RWPE2 (cell line): ENCODE measurements around the gene TUBE1.

Source experiments
- ATAC-seq: fragments of 200-7000 bp; cut with Tn5 transposase; 3 replicates; pipeline ENCODE4 v1.9.1; 2021; ENCODE audit warnings: low read depth
- DNase-seq: peaks from one replicate; pipeline ENCODE4 v3.0.0-alpha.2; 2020; ENCODE audit warnings: low spot score
- H3K27ac ChIP-seq: fragments of 450-650 bp; 2 replicates; pipeline ENCODE4 v1.5.1; 2017; ENCODE audit warnings: mild to moderate bottlenecking; ENCODE audit not compliant: poor library complexity, severe bottlenecking
- H3K27me3 ChIP-seq: fragments of 250-450 bp; sonication (Bioruptor Pico); 2 replicates; pipeline ENCODE4 v1.5.1; 2021; ENCODE audit warnings: mild to moderate bottlenecking, moderate library complexity; ENCODE audit not compliant: insufficient read depth, poor library complexity, severe bottlenecking
- H3K36me3 ChIP-seq: fragments of 250-450 bp; sonication (Bioruptor Pico); 2 replicates; pipeline ENCODE4 v1.5.1; 2020; ENCODE audit warnings: low read depth, mild to moderate bottlenecking, moderate library complexity
- H3K4me1 ChIP-seq: fragments of 250-450 bp; sonication (Bioruptor Pico); 2 replicates; pipeline ENCODE4 v1.5.1; 2021; ENCODE audit warnings: mild to moderate bottlenecking, moderate library complexity; ENCODE audit not compliant: insufficient read depth, poor library complexity, severe bottlenecking
- H3K4me3 ChIP-seq: fragments of 250-450 bp; sonication (Bioruptor Pico); 2 replicates; pipeline ENCODE4 v1.5.1; 2021; ENCODE audit warnings: mild to moderate bottlenecking, moderate library complexity; ENCODE audit not compliant: severe bottlenecking
- H3K9me3 ChIP-seq: fragments of 250-450 bp; sonication (Bioruptor Pico); 2 replicates; pipeline ENCODE4 v1.5.1; 2021; ENCODE audit warnings: mild to moderate bottlenecking, moderate library complexity; ENCODE audit not compliant: severe bottlenecking
- CTCF ChIP-seq: fragments of 450-650 bp; IDR thresholded peaks from one replicate; pipeline ENCODE4 v1.5.1; 2017; ENCODE audit warnings: mild to moderate bottlenecking, moderate library complexity; ENCODE audit not compliant: poor library complexity, severe bottlenecking

TUBE1 gene

GRCh38 chr6:112024464-112024863 lies 62.8 kb downstream of the TUBE1 start:
- H3K4me3 ChIP-seq, result no peak overlapping the region
- no peaks in the 10 kb centered on the region for H3K36me3 ChIP-seq
- H3K4me1 ChIP-seq, result no peaks in the 10 kb centered on the region
- no peak for DNase-seq
- H3K9me3 ChIP-seq, result no peaks in the 10 kb centered on the region
- ATAC-seq, result no peak
- TF ChIP-seq CTCF, result no peak
- no peak overlapping the region for H3K27ac ChIP-seq
- H3K27me3 ChIP-seq, result no peaks in the 10 kb centered on the region

GRCh38 chr6:112022749-112023148 lies 64.5 kb downstream of the TUBE1 start:
- TF ChIP-seq CTCF, result no peak
- no peaks in the 10 kb centered on the region for H3K27me3 ChIP-seq
- no peaks in the 10 kb centered on the region for H3K36me3 ChIP-seq
- H3K4me3 ChIP-seq, result no peak overlapping the region
- ATAC-seq (no peak), DNase-seq (no peak)
- H3K9me3 ChIP-seq, result no peaks in the 10 kb centered on the region
- no peaks in the 10 kb centered on the region for H3K4me1 ChIP-seq
- no peak overlapping the region for H3K27ac ChIP-seq

- no peak overlapping the region for H3K27ac ChIP-seq
- no peak for TF ChIP-seq CTCF
- no peaks in the 10 kb centered on the region for H3K4me1 ChIP-seq
- H3K27me3 ChIP-seq, result no peaks in the 10 kb centered on the region
- no peak overlapping the region for H3K4me3 ChIP-seq
- no peaks in the 10 kb centered on the region for H3K9me3 ChIP-seq
- no peak for ATAC-seq
- no peaks in the 10 kb centered on the region for H3K36me3 ChIP-seq
- no peak for DNase-seq
Measured at GRCh38 chr6:112021691-112022310, 65.5 kb downstream of the TUBE1 start.
